ENCODE results near the gene ZNF521.
"Not testable (repeated sequence)": the region's sequence is repeated elsewhere in the genome, so short reads cannot be mapped to it uniquely, and the experiment has no call there.

Gene ZNF521

GRCh38 chr18:25061395-25061794 lies 290.6 kb downstream of the ZNF521 start:
- DNase-seq = no peak

GRCh38 chr18:25058521-25058920 lies 293.4 kb downstream of the ZNF521 start:
- DNase-seq = no peak

GRCh38 chr18:25057491-25058050 lies 294.4 kb downstream of the ZNF521 start:
- DNase-seq = no peak

- no peak for DNase-seq
Measured at GRCh38 chr18:25056429-25056828, 295.5 kb downstream of the ZNF521 start.

GRCh38 chr18:25055076-25055475 lies 296.9 kb downstream of the ZNF521 start:
- DNase-seq = no peak

GRCh38 chr18:25053466-25053865 lies 298.5 kb downstream of the ZNF521 start:
- no peak for DNase-seq

GRCh38 chr18:25052511-25052921 lies 299.4 kb downstream of the ZNF521 start:
- no peak for DNase-seq

- DNase-seq = no peak
Measured at GRCh38 chr18:25050605-25051004, 301.4 kb downstream of the ZNF521 start.

GRCh38 chr18:25047983-25048382 lies 304.0 kb downstream of the ZNF521 start:
- DNase-seq = no peak

- DNase-seq = no peak
Measured at GRCh38 chr18:25047421-25047820, 304.5 kb downstream of the ZNF521 start.

- no peak for DNase-seq
Measured at GRCh38 chr18:25044694-25045093, 307.3 kb downstream of the ZNF521 start.

GRCh38 chr18:25043104-25043503 lies 308.9 kb downstream of the ZNF521 start:
- DNase-seq = no peak

- DNase-seq = no peak
Measured at GRCh38 chr18:25042641-25043051, 309.3 kb downstream of the ZNF521 start.

GRCh38 chr18:25039781-25040180 lies 312.2 kb downstream of the ZNF521 start:
- DNase-seq = no peak

GRCh38 chr18:25038261-25038660 lies 313.7 kb downstream of the ZNF521 start:
- no peak for DNase-seq

GRCh38 chr18:25033747-25034471 lies 318.1 kb downstream of the ZNF521 start:
- no peak for DNase-seq

- not testable (repeated sequence) for DNase-seq
Measured at GRCh38 chr18:25033175-25033574, 318.8 kb downstream of the ZNF521 start.

GRCh38 chr18:25029802-25030201 lies 322.2 kb downstream of the ZNF521 start:
- DNase-seq = no peak

GRCh38 chr18:25019931-25020330 lies 332.0 kb downstream of the ZNF521 start:
- no peak for DNase-seq

- DNase-seq = no peak
Measured at GRCh38 chr18:25019086-25019860, 332.7 kb downstream of the ZNF521 start.

GRCh38 chr18:25016666-25017065 lies 335.3 kb downstream of the ZNF521 start:
- no peak for DNase-seq

- DNase-seq = no peak
Measured at GRCh38 chr18:25016181-25016580, 335.8 kb downstream of the ZNF521 start.
